GM12878 (cell line): Measurements from ENCODE around the gene RABL2A.
"Not testable (repeated sequence)": the region's sequence is repeated elsewhere in the genome, so short reads cannot be mapped to it uniquely, and the experiment has no call there.

Source experiments
- CTCF ChIP-seq, 3 experiments: IDR thresholded peaks in 2 of 3; conservative IDR thresholded peaks in 1 of 3; 2 replicates each; pipeline ENCODE4 v1.5.1; 2011; ENCODE audit warnings: low read depth in 3 of 3, low read length in 3 of 3, mild to moderate bottlenecking in 3 of 3, control low read depth in 2 of 3, moderate library complexity in 2 of 3, inconsistent platforms in 1 of 3, mixed read lengths in 1 of 3; ENCODE audit not compliant: control insufficient read depth in 2 of 3, insufficient read depth in 1 of 3; ENCODE audit errors: extremely low read depth in 1 of 3
- EP300 ChIP-seq, 2 experiments: fragments of 150-350 bp in 1 of 2; IDR thresholded peaks; 2 replicates each; pipeline ENCODE4 v1.6.1; 2011 to 2012; ENCODE audit warnings: low read depth in 2 of 2, low read length in 2 of 2, borderline replicate concordance in 1 of 2, improper control_type of control experiment in 1 of 2, inconsistent platforms in 1 of 2; ENCODE audit not compliant: control insufficient read depth in 1 of 2
- POLR2AphosphoS5 ChIP-seq: IDR thresholded peaks from 2 replicates; pipeline ENCODE4 v1.6.1; 2011; ENCODE audit warnings: mild to moderate bottlenecking, low read length, inconsistent platforms
- ZNF384 ChIP-seq: IDR thresholded peaks from 2 replicates; pipeline ENCODE4 v1.6.1; 2012; ENCODE audit warnings: low read depth, mild to moderate bottlenecking, low read length, improper control_type of control experiment, borderline replicate concordance
- TF ChIP-seq, protein P1 (sequence below): fragments of 450-650 bp; IDR thresholded peaks from 2 replicates; pipeline ENCODE4 v1.6.1; 2017; ENCODE audit warnings: mild to moderate bottlenecking
- TF ChIP-seq, protein P2 (sequence below): fragments of 450-650 bp; formaldehyde crosslinking; IDR thresholded peaks from 2 replicates; pipeline ENCODE4 v1.4.0; 2022; ENCODE audit warnings: mild to moderate bottlenecking, moderate library complexity

- TF ChIP-seq, protein P1, sequence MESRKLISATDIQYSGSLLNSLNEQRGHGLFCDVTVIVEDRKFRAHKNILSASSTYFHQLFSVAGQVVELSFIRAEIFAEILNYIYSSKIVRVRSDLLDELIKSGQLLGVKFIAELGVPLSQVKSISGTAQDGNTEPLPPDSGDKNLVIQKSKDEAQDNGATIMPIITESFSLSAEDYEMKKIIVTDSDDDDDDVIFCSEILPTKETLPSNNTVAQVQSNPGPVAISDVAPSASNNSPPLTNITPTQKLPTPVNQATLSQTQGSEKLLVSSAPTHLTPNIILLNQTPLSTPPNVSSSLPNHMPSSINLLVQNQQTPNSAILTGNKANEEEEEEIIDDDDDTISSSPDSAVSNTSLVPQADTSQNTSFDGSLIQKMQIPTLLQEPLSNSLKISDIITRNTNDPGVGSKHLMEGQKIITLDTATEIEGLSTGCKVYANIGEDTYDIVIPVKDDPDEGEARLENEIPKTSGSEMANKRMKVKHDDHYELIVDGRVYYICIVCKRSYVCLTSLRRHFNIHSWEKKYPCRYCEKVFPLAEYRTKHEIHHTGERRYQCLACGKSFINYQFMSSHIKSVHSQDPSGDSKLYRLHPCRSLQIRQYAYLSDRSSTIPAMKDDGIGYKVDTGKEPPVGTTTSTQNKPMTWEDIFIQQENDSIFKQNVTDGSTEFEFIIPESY = not testable (repeated sequence)
- TF ChIP-seq, protein P2, sequence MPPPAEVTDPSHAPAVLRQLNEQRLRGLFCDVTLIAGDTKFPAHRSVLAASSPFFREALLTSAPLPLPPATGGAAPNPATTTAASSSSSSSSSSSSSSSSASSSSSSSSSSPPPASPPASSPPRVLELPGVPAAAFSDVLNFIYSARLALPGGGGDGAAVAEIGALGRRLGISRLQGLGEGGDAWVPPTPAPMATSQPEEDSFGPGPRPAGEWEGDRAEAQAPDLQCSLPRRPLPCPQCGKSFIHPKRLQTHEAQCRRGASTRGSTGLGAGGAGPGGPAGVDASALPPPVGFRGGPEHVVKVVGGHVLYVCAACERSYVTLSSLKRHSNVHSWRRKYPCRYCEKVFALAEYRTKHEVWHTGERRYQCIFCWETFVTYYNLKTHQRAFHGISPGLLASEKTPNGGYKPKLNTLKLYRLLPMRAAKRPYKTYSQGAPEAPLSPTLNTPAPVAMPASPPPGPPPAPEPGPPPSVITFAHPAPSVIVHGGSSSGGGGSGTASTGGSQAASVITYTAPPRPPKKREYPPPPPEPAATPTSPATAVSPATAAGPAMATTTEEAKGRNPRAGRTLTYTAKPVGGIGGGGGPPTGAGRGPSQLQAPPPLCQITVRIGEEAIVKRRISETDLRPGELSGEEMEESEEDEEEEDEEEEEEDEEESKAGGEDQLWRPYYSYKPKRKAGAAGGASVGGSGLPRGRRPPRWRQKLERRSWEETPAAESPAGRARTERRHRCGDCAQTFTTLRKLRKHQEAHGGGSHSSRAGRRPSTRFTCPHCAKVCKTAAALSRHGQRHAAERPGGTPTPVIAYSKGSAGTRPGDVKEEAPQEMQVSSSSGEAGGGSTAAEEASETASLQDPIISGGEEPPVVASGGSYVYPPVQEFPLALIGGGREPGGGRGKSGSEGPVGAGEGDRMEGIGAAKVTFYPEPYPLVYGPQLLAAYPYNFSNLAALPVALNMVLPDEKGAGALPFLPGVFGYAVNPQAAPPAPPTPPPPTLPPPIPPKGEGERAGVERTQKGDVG = not testable (repeated sequence)
- not testable (repeated sequence) for TF ChIP-seq CTCF (IDR thresholded peaks at IDR 0.05 in 2 of 3, conservative IDR thresholded peaks at IDR 0.05 in 1 of 3; ENCODE audit: control insufficient read depth in 2 of 3, extremely low read depth in 1 of 3, insufficient read depth in 1 of 3, low read depth in 3 of 3, low read length in 3 of 3); POLR2AphosphoS5; ZNF384; EP300 (IDR thresholded peaks at IDR 0.05; ENCODE audit: borderline replicate concordance in 1 of 2, control insufficient read depth in 1 of 2, low read depth in 2 of 2, low read length in 2 of 2)
These were observed 21.0 kb upstream of the RABL2A start for GRCh38 chr2:113606036-113606435.
